Effector memory CD8-positive, alpha-beta T cell (primary cell): ENCODE data around the gene TCP11.

Experiments
- ATAC-seq: fragments of 150-1000 bp; cut with Tn5 transposase; replicated peaks from 2 replicates; pipeline ENCODE4 v1.10.0; 2021; ENCODE audit warnings: mild to moderate bottlenecking, moderate library complexity
- DNase-seq, 3 experiments: peaks; one replicate each; pipeline ENCODE4 v3.0.0; 2021
- H3K27ac Mint-ChIP-seq, 2 donors: one replicate each; pipeline ENCODE4 v1.8.0; 2022; ENCODE audit warnings: mild to moderate bottlenecking in 2 of 2, mixed read lengths in 2 of 2, moderate library complexity in 2 of 2
- H3K27me3 Mint-ChIP-seq, 2 donors: one replicate each; pipeline ENCODE4 v1.8.0; 2022; ENCODE audit warnings: mixed read lengths in 2 of 2
- H3K36me3 Mint-ChIP-seq: one replicate; pipeline ENCODE4 v1.8.0; 2022; ENCODE audit warnings: mild to moderate bottlenecking, moderate library complexity, mixed read lengths; ENCODE audit not compliant: insufficient read depth
- H3K4me1 Mint-ChIP-seq, 2 donors: one replicate each; pipeline ENCODE4 v1.8.0; 2022; ENCODE audit warnings: low read depth in 2 of 2, mixed read lengths in 2 of 2
- H3K4me3 Mint-ChIP-seq, 2 donors: one replicate each; pipeline ENCODE4 v1.8.0; 2022; ENCODE audit warnings: mild to moderate bottlenecking in 2 of 2, mixed read lengths in 2 of 2, moderate library complexity in 2 of 2
- H3K9me3 Mint-ChIP-seq, 2 donors: one replicate each; pipeline ENCODE4 v1.8.0; 2022; ENCODE audit warnings: mixed read lengths in 2 of 2

The TCP11 gene

DNA sequence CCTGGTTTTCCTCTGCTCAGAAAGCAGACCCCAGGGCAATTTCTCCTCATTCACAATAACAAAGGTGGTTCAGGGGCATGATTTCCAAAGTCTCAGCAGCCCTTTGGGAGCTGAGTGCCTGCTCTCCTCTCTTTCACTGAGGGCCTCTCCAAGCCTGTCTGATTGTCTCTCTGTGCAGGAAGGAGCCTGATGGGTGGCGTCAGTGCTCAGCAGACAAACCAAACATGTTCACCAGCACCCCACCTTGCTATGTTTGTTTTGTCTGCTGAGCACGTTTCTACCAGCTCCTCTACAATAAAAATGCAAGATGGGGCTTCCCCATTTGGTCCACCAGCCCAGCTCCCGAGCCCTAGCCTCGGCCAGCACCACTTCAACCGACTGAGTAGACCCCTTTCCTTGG lies 25.4 kb upstream of the TCP11 start:
- Mint-ChIP-seq H3K4me1 (peaks cover 7 to 8% of the 10 kb centered on the region in 2 donors), H3K4me3 (no peak overlapping the region), H3K27ac (peak overlapping the region in 1 of 2 donors; percentile 69), H3K27me3 (peaks cover 32 to 59% of the 10 kb centered on the region in 2 donors), H3K36me3 (peaks cover 9% of the 10 kb centered on the region), H3K9me3 (peaks cover 5 to 10% of the 10 kb centered on the region in 2 donors)
- ATAC-seq (no peak), DNase-seq (no peak)

DNA sequence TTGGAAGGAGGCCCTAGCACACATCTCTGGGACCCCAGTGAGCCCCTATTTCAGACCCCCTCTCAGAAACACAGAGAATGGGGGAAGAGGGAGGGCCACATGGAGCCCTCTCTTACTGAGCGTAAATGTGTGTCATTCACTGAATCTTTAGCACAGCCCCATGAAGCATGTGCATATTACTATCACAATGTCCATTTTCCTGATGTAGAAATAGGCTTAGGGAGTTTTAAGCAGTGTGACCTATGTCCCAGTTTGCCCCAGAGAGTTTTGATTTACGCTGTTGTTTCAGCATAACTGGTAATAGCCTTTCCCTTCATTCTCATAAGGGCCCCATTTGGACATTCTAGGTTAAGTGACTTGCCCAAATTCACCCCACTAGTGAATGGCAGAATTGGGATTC lies 25.0 kb upstream of the TCP11 start:
- H3K4me3 Mint-ChIP-seq, result no peak overlapping the region
- H3K4me1 Mint-ChIP-seq, result peaks cover 7 to 8% of the 10 kb centered on the region in 2 donors
- H3K27ac Mint-ChIP-seq, result no peak overlapping the region
- H3K27me3 Mint-ChIP-seq, result peaks cover 32 to 63% of the 10 kb centered on the region in 2 donors
- no peak for ATAC-seq
- H3K9me3 Mint-ChIP-seq, result peaks cover 5 to 10% of the 10 kb centered on the region in 2 donors
- peaks cover 9% of the 10 kb centered on the region for H3K36me3 Mint-ChIP-seq
- DNase-seq, result no peak

DNA sequence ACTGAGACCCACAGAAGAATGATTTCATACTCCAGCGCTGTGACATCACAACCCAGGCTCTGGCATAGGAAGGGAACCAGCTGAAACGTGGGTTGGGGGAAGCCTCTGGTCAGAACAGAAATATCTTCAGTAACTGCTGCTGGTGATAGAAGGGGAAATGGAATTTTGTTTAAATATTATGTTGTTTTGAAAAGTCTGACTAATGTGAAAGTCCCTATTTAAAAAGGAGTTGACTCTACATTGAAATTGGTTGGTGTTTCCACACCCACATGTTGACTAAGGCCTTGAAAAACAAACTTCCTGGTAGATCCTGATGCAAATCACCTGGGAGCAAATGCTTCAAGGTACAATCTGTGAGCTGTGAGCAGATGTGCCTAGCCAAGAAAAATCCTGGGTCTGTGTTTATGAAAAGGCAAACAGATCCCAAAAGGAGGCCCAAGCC lies 24.5 kb upstream of the TCP11 start:
- Mint-ChIP-seq H3K36me3 (peaks cover 9% of the 10 kb centered on the region), H3K4me3 (no peak overlapping the region), H3K4me1 (peaks cover 5% of the 10 kb centered on the region in 2 donors), H3K27ac (no peak overlapping the region), H3K27me3 (peaks cover 32 to 67% of the 10 kb centered on the region in 2 donors), H3K9me3 (peaks cover 5 to 10% of the 10 kb centered on the region in 2 donors)
- no peak for DNase-seq
- ATAC-seq, result no peak

DNA sequence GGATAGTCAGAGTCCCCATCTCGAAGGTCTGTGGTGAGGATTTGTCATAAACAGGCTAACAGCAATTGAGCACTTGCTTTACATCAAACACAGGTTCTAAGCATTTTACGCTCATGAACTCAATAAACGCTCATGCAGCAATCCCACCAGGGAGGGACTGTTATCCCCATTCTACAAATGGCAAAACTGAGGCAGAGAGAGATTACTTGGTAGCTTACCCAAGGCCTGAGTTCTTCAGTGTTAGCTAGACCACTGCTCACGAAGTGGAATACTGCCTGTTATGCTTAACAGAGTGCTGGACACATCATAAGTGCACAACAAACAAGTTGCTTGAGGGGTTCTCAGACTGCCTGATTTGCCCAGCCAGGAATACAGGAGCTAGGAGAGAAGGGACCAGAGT lies 23.7 kb upstream of the TCP11 start:
- no peak for DNase-seq
- Mint-ChIP-seq H3K36me3 (peaks cover 9% of the 10 kb centered on the region), H3K27me3 (peaks cover 32 to 74% of the 10 kb centered on the region in 2 donors), H3K4me1 (peaks cover 0 to 5% of the 10 kb centered on the region in 2 donors), H3K9me3 (peaks cover 5 to 9% of the 10 kb centered on the region in 2 donors), H3K4me3 (no peak overlapping the region), H3K27ac (no peak overlapping the region)
- no peak for ATAC-seq

DNA sequence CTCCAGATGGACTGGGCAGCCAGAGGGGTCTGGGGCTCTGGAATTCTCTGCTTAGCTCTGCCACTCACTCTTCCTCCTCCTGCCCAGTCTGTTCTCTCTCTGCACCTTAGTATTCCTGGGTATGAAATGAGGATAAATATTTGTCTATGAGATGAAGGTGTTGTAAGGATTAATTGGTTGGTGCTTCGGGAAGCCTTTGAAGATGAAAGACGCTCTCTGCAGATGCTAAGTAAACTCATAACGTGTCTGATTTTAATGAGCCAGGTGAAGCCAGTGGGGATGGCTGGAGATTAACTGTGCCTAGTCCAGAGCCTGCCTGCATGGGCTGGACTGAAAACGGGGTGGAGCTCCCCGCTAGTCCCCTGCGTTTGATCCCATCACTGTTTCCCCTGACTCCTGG lies 23.1 kb upstream of the TCP11 start:
- Mint-ChIP-seq H3K4me3 (no peak overlapping the region), H3K27ac (no peak overlapping the region), H3K36me3 (peaks cover 3% of the 10 kb centered on the region), H3K9me3 (peaks cover under 1 to 3% of the 10 kb centered on the region in 2 donors), H3K4me1 (peaks cover 0 to under 1% of the 10 kb centered on the region in 2 donors), H3K27me3 (peaks cover 32 to 79% of the 10 kb centered on the region in 2 donors)
- DNase-seq, result no peak
- no peak for ATAC-seq

DNA sequence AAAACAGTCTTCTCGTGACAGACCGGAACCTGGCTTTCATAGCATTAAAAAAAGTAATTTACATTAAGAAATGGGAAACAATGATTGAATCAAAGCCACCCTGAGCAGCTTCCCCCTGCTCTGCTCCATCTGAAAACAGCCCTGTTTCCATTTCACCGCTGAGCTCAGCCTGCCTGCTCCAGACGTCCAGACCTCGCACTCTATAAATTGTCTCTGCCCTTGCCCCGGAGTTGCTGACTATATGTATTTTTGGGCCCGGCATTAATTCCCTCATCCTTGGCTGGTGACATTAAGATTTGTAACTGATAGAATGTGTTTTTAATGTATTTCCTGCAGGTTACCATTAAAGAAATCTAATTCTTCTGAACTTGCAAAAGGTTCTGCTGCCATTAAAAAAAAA lies 22.7 kb upstream of the TCP11 start:
- Mint-ChIP-seq H3K4me3 (no peak overlapping the region), H3K4me1 (no peaks in the 10 kb centered on the region), H3K27me3 (peaks cover 32 to 79% of the 10 kb centered on the region in 2 donors), H3K27ac (no peak overlapping the region), H3K36me3 (no peaks in the 10 kb centered on the region), H3K9me3 (no peaks in the 10 kb centered on the region)
- no peak for DNase-seq
- ATAC-seq, result no peak

DNA sequence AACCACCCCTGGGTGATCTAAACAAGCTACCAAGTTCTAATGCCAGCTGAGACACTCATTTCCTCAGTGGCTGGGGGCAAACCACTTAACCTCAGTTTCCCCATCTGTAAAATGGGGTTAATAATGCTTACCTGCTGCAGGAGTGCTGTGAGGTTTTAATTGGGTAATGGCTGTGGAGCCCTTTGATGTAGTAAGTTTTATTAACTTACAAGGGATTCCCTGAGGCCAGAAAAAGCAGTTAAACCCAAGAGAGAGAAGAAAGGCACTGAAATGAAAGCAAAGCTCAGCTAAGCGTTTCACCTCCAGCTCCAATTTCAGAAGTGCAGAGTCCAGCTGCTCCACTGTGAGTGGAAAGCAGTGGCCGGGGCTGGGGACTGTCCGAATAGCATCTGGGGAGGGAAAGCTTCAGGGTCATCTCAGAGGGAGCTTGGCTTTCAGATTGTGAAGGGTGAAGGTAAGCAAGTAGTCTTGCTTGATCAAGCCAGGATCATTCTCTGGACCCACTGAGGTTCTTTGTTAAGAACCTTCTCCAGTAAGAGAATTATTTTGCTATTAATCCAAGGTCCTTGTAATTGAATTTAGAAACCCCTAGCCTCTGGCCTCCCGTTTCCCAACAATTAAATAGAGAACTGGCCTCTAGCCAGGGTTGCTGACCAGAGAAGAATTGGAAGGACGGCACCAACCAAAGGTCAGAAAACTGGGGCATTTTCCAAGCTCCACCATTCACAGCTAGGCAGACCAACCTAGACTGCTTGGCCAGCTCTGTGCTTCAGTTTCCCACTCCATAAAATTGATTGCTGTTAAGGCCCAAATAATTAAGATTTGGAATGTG lies 20.9 kb upstream of the TCP11 start:
- no peaks in the 10 kb centered on the region for H3K9me3 Mint-ChIP-seq
- H3K36me3 Mint-ChIP-seq, result no peaks in the 10 kb centered on the region
- DNase-seq (no peak), ATAC-seq (no peak)
- no peak overlapping the region for H3K27ac Mint-ChIP-seq
- H3K27me3 Mint-ChIP-seq, result peaks cover 40 to 73% of the 10 kb centered on the region in 2 donors
- no peak overlapping the region for H3K4me3 Mint-ChIP-seq
- no peaks in the 10 kb centered on the region for H3K4me1 Mint-ChIP-seq

DNA sequence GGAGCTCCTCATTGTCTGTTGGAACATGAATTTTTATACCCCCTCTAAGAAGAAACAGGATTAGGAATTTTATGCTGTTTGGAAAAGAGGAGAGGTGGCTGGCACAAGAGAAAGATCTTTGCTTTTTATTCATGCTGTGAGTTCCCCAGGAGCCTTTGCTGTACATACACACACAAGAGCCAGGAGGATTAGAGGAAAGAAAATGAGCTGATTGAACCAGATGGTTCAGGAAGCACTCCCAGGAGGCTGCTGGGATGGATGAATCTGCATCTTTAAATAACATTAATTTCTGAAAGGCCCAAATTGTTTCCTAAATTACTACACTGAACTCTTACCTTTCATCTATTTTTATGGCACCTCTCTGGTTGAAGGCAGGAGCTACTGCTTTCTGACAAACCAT lies 20.1 kb upstream of the TCP11 start:
- no peaks in the 10 kb centered on the region for H3K9me3 Mint-ChIP-seq
- ATAC-seq, result no peak
- no peaks in the 10 kb centered on the region for H3K36me3 Mint-ChIP-seq
- DNase-seq, result no peak
- H3K27me3 Mint-ChIP-seq, result peaks cover 40 to 66% of the 10 kb centered on the region in 2 donors
- H3K4me3 Mint-ChIP-seq, result no peak overlapping the region
- H3K27ac Mint-ChIP-seq, result no peak overlapping the region
- no peaks in the 10 kb centered on the region for H3K4me1 Mint-ChIP-seq

DNA sequence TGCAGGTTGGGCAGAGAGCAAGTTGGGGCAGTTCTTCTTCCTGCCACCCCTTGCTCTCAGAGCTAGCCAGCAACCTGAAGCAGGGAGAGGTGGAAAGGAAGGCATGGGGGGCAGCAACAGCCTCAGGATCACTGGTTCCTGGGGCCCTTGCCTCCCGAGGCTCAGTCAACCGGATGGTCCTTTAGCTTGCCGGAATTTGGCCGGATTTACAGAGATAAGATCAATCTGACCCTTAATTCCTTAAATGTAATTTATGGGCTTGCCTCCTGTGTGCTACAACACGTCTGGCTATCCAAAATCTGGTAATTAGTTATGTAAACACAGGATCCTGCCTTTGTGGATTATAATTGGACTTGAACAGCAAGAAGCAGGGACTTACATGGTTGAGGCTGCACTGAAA lies 19.5 kb upstream of the TCP11 start:
- ATAC-seq (no peak), DNase-seq (no peak)
- Mint-ChIP-seq H3K4me1 (no peaks in the 10 kb centered on the region), H3K27ac (no peak overlapping the region), H3K9me3 (no peaks in the 10 kb centered on the region), H3K4me3 (no peak overlapping the region), H3K27me3 (peaks cover 40 to 61% of the 10 kb centered on the region in 2 donors), H3K36me3 (no peaks in the 10 kb centered on the region)

DNA sequence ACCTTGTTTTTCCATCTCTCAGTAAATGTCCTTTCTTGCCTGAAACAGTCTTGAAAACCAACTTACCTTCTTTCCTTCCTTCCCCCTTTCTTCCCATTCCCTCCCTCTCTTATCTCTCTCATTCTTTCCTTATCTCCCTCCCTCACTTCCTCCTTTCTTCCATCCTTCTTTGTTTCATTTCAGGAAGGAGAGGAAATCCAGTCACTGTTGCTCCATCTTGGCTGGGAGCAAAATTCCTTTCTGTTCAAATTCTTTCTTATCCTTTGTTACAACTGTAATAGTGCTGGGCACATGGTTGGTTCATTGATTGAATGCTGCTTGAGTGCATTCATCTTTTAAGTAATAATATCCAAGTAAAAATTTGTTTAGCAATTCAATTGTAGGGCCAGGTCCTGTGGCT lies 17.4 kb upstream of the TCP11 start:
- Mint-ChIP-seq H3K9me3 (no peaks in the 10 kb centered on the region), H3K27me3 (peaks cover 20 to 40% of the 10 kb centered on the region in 2 donors), H3K36me3 (no peaks in the 10 kb centered on the region), H3K27ac (no peak overlapping the region), H3K4me1 (no peaks in the 10 kb centered on the region), H3K4me3 (no peak overlapping the region)
- ATAC-seq (no peak), DNase-seq (no peak)

DNA sequence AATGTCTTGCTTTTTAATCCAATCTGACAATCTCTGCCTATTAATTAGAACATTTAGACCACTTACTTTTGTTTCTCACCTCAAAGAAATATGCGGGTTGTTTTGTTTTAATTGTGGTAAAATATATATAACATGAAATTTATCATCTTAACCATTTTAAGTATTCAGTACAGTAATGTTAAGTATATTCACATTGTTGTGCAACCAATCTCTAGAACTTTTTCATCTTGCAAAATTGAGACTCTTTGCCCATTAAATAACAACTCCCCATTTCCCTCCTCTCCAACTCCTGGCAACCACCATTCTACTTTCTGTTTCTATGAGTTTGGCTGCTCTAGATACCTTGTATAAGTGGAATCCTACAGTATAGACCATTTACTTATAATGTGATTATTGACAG lies 13.8 kb upstream of the TCP11 start:
- no peak for DNase-seq
- no peak overlapping the region for H3K27ac Mint-ChIP-seq
- H3K36me3 Mint-ChIP-seq, result no peaks in the 10 kb centered on the region
- H3K4me3 Mint-ChIP-seq, result no peak overlapping the region
- H3K27me3 Mint-ChIP-seq, result peaks cover 5 to 8% of the 10 kb centered on the region in 2 donors
- no peaks in the 10 kb centered on the region for H3K4me1 Mint-ChIP-seq
- no peaks in the 10 kb centered on the region for H3K9me3 Mint-ChIP-seq
- no peak for ATAC-seq

DNA sequence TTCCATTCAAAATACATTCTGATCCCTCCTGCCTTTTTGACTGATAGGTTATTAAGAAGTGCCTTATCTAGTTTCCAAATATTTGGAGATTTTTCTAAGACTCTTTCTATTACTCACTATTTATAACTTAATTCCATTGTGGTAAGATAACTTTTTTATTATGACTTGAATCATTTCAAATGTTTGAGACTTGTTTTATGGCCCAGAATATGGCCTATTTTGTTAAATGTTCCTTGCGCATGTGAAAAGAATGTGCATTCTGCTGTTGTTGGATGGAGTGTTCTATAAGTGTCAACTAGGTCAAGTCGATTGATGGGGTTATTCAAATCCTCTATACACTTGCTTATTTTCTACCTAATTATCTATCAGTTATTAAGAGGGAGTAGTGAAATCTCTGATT lies 13.1 kb upstream of the TCP11 start:
- H3K36me3 Mint-ChIP-seq, result no peaks in the 10 kb centered on the region
- H3K27me3 Mint-ChIP-seq, result peaks cover 1 to 8% of the 10 kb centered on the region in 2 donors
- H3K27ac Mint-ChIP-seq, result no peak overlapping the region
- H3K9me3 Mint-ChIP-seq, result no peaks in the 10 kb centered on the region
- ATAC-seq (no peak), DNase-seq (no peak)
- no peaks in the 10 kb centered on the region for H3K4me1 Mint-ChIP-seq
- no peak overlapping the region for H3K4me3 Mint-ChIP-seq

DNA sequence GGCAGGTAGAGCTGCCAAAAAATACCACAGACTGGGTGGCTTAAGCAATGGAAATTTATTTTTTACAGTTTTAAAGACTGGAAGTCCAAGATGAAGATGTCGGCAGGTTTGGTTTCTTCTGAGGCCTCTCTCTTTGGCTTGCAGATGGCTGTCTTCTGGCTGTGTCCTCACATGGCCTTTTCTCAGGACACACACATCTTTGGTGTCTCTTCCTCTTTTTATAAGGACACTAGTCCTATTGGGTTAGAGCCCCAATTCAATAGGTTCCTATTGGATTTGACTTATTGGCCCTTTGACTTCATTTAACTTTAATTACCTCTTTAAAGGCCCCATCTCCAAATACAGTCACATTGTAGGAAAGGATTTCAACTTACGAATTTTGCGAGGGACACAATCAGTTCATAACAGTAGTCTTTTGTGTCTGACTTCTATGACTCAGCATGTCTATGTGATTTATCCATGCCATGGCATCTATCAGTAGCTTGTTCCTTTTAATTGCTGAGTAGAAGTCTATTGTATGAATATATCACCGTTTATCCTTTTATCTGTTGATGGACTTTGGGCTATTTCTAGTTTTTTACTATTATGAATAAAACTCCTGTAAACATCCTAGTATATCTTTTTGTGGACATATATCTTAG lies 11.0 kb upstream of the TCP11 start:
- Mint-ChIP-seq H3K27ac (no peak overlapping the region), H3K9me3 (no peaks in the 10 kb centered on the region), H3K27me3 (peaks cover 7 to 17% of the 10 kb centered on the region in 2 donors), H3K4me3 (no peak overlapping the region), H3K4me1 (peaks cover 0 to 2% of the 10 kb centered on the region in 2 donors), H3K36me3 (no peaks in the 10 kb centered on the region)
- DNase-seq (no peak), ATAC-seq (no peak)

DNA sequence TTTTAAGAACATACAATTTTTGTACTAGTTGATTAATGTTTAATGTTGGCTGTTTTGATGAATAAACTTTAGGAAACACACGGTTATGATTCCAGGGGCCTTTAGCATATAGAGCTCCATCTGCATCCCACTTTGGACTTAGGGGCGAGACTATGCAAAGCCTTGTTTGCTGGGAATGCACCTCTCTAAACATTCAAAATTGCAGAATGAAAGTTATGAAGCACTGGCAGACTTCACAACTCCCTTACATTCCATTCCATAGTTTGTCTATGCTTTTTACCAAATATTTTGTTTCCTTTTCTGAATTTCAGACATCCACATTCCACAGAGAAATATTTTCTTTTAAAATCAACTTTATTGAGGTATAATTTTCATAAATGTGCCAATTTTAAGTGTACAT lies 10.3 kb upstream of the TCP11 start:
- Mint-ChIP-seq H3K27me3 (peaks cover 7 to 17% of the 10 kb centered on the region in 2 donors), H3K27ac (no peak overlapping the region)

More for the DNA sequence above, 10.3 kb upstream of the TCP11 start:
- Mint-ChIP-seq H3K4me3 (no peak overlapping the region), H3K4me1 (peaks cover 0 to 2% of the 10 kb centered on the region in 2 donors), H3K9me3 (no peaks in the 10 kb centered on the region), H3K36me3 (no peaks in the 10 kb centered on the region)
- no peak for ATAC-seq
- DNase-seq, result no peak
